Adrenal gland (tissue), 5 donors: ENCODE data around the gene DIAPH3.

Source experiments
- POLR2A ChIP-seq, 2 donors: fragments of 450-650 bp; IDR thresholded peaks; one replicate each; pipeline ENCODE4 v1.6.1; 2017; ENCODE audit warnings: antibody characterized with exemption in 2 of 2, mild to moderate bottlenecking in 2 of 2, moderate library complexity in 1 of 2
- TF ChIP-seq, protein P1 (sequence below), 6 experiments: fragments of 450-650 bp in 4 of 6; fragments of 200-600 bp in 2 of 6; sonication (generic) in 1 of 6; IDR thresholded peaks; 1 replicate in 5 of 6; 2 replicates in 1 of 6; pipeline versions ENCODE4 v1.5.1 to v1.8.0; 2016 to 2021; ENCODE audit warnings: antibody characterized with exemption in 6 of 6, mild to moderate bottlenecking in 2 of 6, moderate library complexity in 1 of 6
- donor health status: DM: no; HTN: no; CAD: no.

DNA sequence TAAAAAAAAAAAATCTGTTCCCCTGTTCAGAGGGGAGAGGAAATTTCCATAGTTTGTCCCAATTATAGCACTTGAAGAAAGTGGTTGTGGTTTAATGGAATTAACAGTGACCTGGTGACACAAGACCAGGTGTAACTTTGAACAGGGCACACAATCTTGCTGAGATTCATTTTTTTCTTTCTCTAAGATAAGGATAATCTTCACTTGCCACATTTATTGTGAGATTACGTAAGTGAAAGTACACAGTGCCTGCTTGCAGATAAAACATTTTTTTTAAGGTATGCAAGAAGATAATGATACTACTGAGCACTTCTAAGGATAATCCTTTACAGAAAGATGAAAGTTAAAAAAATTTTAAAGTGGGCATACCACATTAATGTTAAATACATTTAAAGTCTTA is 448.1 kb downstream of the DIAPH3 start:
- TF ChIP-seq, protein P1, sequence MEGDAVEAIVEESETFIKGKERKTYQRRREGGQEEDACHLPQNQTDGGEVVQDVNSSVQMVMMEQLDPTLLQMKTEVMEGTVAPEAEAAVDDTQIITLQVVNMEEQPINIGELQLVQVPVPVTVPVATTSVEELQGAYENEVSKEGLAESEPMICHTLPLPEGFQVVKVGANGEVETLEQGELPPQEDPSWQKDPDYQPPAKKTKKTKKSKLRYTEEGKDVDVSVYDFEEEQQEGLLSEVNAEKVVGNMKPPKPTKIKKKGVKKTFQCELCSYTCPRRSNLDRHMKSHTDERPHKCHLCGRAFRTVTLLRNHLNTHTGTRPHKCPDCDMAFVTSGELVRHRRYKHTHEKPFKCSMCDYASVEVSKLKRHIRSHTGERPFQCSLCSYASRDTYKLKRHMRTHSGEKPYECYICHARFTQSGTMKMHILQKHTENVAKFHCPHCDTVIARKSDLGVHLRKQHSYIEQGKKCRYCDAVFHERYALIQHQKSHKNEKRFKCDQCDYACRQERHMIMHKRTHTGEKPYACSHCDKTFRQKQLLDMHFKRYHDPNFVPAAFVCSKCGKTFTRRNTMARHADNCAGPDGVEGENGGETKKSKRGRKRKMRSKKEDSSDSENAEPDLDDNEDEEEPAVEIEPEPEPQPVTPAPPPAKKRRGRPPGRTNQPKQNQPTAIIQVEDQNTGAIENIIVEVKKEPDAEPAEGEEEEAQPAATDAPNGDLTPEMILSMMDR (IDR thresholded peaks at IDR 0.05), result no peak
- no peak for TF ChIP-seq POLR2A (IDR thresholded peaks at IDR 0.05)
